DMS53 (cell line): ENCODE results near the gene HES5.
"Not testable (repeated sequence)": the region's sequence is repeated elsewhere in the genome, so short reads cannot be mapped to it uniquely, and the experiment has no call there.

Source experiments
- DNase-seq: peaks from one replicate; lab custom pipeline; 2025; lab: John Stamatoyannopoulos, UW

HES5 gene

GRCh38 chr1:2529784-2530512 is at the start of gene HES5:
HES5 (minus strand) TSS chr1:2530263; CDS start chr1:2530164, 99 bp downstream.
- DNase-seq: peak; percentile 74

- DNase-seq: no peak
Observed at GRCh38 chr1:2578758-2579118, 48.7 kb upstream of the HES5 start.

- not testable (repeated sequence) for DNase-seq
Observed at GRCh38 chr1:2577565-2578075, 47.6 kb upstream of the HES5 start.

- no peak for DNase-seq
Observed at GRCh38 chr1:2575801-2576663, 46.0 kb upstream of the HES5 start.

- no peak for DNase-seq
Observed at GRCh38 chr1:2574350-2574749, 44.3 kb upstream of the HES5 start.

- DNase-seq: no peak
Observed at GRCh38 chr1:2573250-2573920, 43.3 kb upstream of the HES5 start.

GRCh38 chr1:2571348-2571747 is 41.3 kb upstream of the HES5 start:
- no peak for DNase-seq

- DNase-seq: no peak
Observed at GRCh38 chr1:2570332-2570731, 40.3 kb upstream of the HES5 start.

- not testable (repeated sequence) for DNase-seq
Observed at GRCh38 chr1:2569703-2570102, 39.6 kb upstream of the HES5 start.

GRCh38 chr1:2569060-2569459 is 39.0 kb upstream of the HES5 start:
- no peak for DNase-seq

GRCh38 chr1:2568187-2568816 is 38.2 kb upstream of the HES5 start:
- DNase-seq: not testable (repeated sequence)

- no peak for DNase-seq
Observed at GRCh38 chr1:2567083-2567679, 37.1 kb upstream of the HES5 start.

- no peak for DNase-seq
Observed at GRCh38 chr1:2566101-2567045, 36.3 kb upstream of the HES5 start.

GRCh38 chr1:2564815-2565374 is 34.8 kb upstream of the HES5 start:
- no peak for DNase-seq

- no peak for DNase-seq
Observed at GRCh38 chr1:2564006-2564814, 34.1 kb upstream of the HES5 start.

GRCh38 chr1:2563205-2563604 is 33.1 kb upstream of the HES5 start:
- no peak for DNase-seq

- DNase-seq: peak; percentile 23
Observed at GRCh38 chr1:2561898-2562895, 32.1 kb upstream of the HES5 start.

GRCh38 chr1:2561446-2561845 is 31.4 kb upstream of the HES5 start:
- no peak for DNase-seq
